HG03175 (cell line): ENCODE data around the gene BMERB1.
"Not testable (repeated sequence)": the region's sequence is repeated elsewhere in the genome, so short reads cannot be mapped to it uniquely, and the experiment has no call there.

ENCODE experiments used
- ATAC-seq: cut with Tn5 transposase; IDR thresholded peaks from one replicate; pipeline ENCODE4 v1.9.1; 2021; ENCODE audit warnings: mild to moderate bottlenecking, moderate library complexity; ENCODE audit not compliant: unreplicated experiment

Gene BMERB1

GRCh38 chr16:15434425-15435215 lies at the start of gene BMERB1:
BMERB1 (plus strand) TSS chr16:15434588; CDS start chr16:15434654, 66 bp downstream.
- no peak for ATAC-seq

- ATAC-seq = not testable (repeated sequence)
Observed at GRCh38 chr16:15388060-15388459, 46.3 kb upstream of the BMERB1 start.

GRCh38 chr16:15389916-15390315 lies 44.5 kb upstream of the BMERB1 start:
- not testable (repeated sequence) for ATAC-seq

GRCh38 chr16:15393025-15393424 lies 41.4 kb upstream of the BMERB1 start:
- ATAC-seq = not testable (repeated sequence)

GRCh38 chr16:15395631-15396508 lies 38.5 kb upstream of the BMERB1 start, which contains the start of gene MPV17L:
MPV17L (plus strand) TSS chr16:15395754; CDS start chr16:15395898, 144 bp downstream.
- ATAC-seq = not testable (repeated sequence)

- ATAC-seq = not testable (repeated sequence)
Observed at GRCh38 chr16:15396509-15396829, 37.9 kb upstream of the BMERB1 start.

GRCh38 chr16:15396948-15397594 lies 37.3 kb upstream of the BMERB1 start:
- no peak for ATAC-seq

GRCh38 chr16:15398618-15399316 lies 35.6 kb upstream of the BMERB1 start:
- ATAC-seq = no peak

GRCh38 chr16:15399317-15399716 lies 35.1 kb upstream of the BMERB1 start:
- no peak for ATAC-seq

GRCh38 chr16:15400314-15400713 lies 34.1 kb upstream of the BMERB1 start:
- not testable (repeated sequence) for ATAC-seq

- no peak for ATAC-seq
Observed at GRCh38 chr16:15401972-15402371, 32.4 kb upstream of the BMERB1 start.

- ATAC-seq = no peak
Observed at GRCh38 chr16:15403392-15403995, 30.9 kb upstream of the BMERB1 start.

GRCh38 chr16:15404091-15404490 lies 30.3 kb upstream of the BMERB1 start:
- not testable (repeated sequence) for ATAC-seq

GRCh38 chr16:15404792-15405191 lies 29.6 kb upstream of the BMERB1 start:
- ATAC-seq = no peak

GRCh38 chr16:15407756-15408155 lies 26.6 kb upstream of the BMERB1 start:
- ATAC-seq = not testable (repeated sequence)

- not testable (repeated sequence) for ATAC-seq
Observed at GRCh38 chr16:15409476-15409875, 24.9 kb upstream of the BMERB1 start.

GRCh38 chr16:15415511-15415985 lies 18.8 kb upstream of the BMERB1 start:
- ATAC-seq = no peak

GRCh38 chr16:15417197-15417596 lies 17.2 kb upstream of the BMERB1 start:
- ATAC-seq = no peak

- no peak for ATAC-seq
Observed at GRCh38 chr16:15418206-15418605, 16.2 kb upstream of the BMERB1 start.

- ATAC-seq = not testable (repeated sequence)
Observed at GRCh38 chr16:15421696-15422095, 12.7 kb upstream of the BMERB1 start.
